ENCODE results near the gene KIRREL3. TPM values are rescaled to one million over a fixed set of nuclear protein-coding genes. Genes with fewer than 3 reads are reported as not detected.

KIRREL3 gene
- total and polyA plus RNA-seq, 2 donors (not counting 3 experiments of a cell fraction or from before 2014, with no cell fraction given), result not detected

GRCh38 chr11:126467046-126467370 lies 533.6 kb downstream of the KIRREL3 start:
- Histone ChIP-seq H3K27ac (ENCODE audit: insufficient read depth, low read depth, low read length) (no peak overlapping the region), H3K9ac (replicated peaks; ENCODE audit: extremely low read depth, insufficient read depth, low read length) (no peak overlapping the region), H4K20me1 (replicated peaks; ENCODE audit: control insufficient read depth, extremely low read depth, insufficient read depth, low read length) (no peaks in the 10 kb centered on the region), H3K4me2 (ENCODE audit: insufficient read depth, low read length) (no peak overlapping the region), H3K36me3 (ENCODE audit: control insufficient read depth in 2 of 2, extremely low read depth in 1 of 2, insufficient read depth in 2 of 2, low read length in 2 of 2) (no peaks in the 10 kb centered on the region), H2AFZ (ENCODE audit: low read depth, low read length) (no peak overlapping the region), H3K9me3 (replicated peaks; ENCODE audit: control insufficient read depth, insufficient read depth, low read length) (no peaks in the 10 kb centered on the region), H3K27me3 (ENCODE audit: control insufficient read depth in 2 of 2, insufficient read depth in 2 of 2, low read length in 2 of 2) (no peaks in the 10 kb centered on the region), H3K79me2 (ENCODE audit: control insufficient read depth, insufficient read depth, low read length) (no peaks in the 10 kb centered on the region), H3K4me3 (replicated peaks in 1 of 3; ENCODE audit: insufficient read depth in 1 of 3, low read depth in 1 of 3, low read length in 3 of 3) (no peak overlapping the region), H3K9me1 (replicated peaks; ENCODE audit: control insufficient read depth, extremely low read depth, insufficient read depth, low read length) (no peaks in the 10 kb centered on the region), H3K4me1 (ENCODE audit: control insufficient read depth, extremely low read depth, insufficient read depth, low read length) (no peaks in the 10 kb centered on the region)
- no TSS peak for BruUV-seq (replicated peaks)
- ChIA-PET POLR2A (no interaction called here), CTCF (interaction anchor here (7.5 kb wide), 1 partner anchor 13 kb away, joined by 78 read pairs; no protein-coding TSS in a partner anchor)
- DNase-seq (ENCODE audit: low read depth, low spot score) (no peak), FAIRE-seq (no peak)
- TF ChIP-seq CTCF (IDR thresholded peaks at IDR 0.05; ENCODE audit: extremely low read depth in 1 of 2, insufficient read depth in 1 of 2, low read depth in 1 of 2, low read length in 2 of 2) (no peak), MYC (IDR thresholded peaks at IDR 0.05; ENCODE audit: low read depth, low read length) (no peak), GATA2 (IDR thresholded peaks at IDR 0.05; ENCODE audit: insufficient read depth, insufficient read length, low read depth, low read length) (no peak), JUN (IDR thresholded peaks at IDR 0.05; ENCODE audit: borderline replicate concordance, insufficient read depth, insufficient read length, low read depth) (no peak), EZH2 (IDR thresholded peaks at IDR 0.05; ENCODE audit: borderline replicate concordance, low read depth, low read length, severe bottlenecking) (no peak), POLR2AphosphoS5 (IDR thresholded peaks at IDR 0.05; ENCODE audit: insufficient read depth, low read depth, low read length) (no peak), POLR2A (IDR thresholded peaks at IDR 0.05; ENCODE audit: low read depth, low read length) (no peak), FOS (IDR thresholded peaks at IDR 0.05; ENCODE audit: borderline replicate concordance, insufficient read depth, low read length) (no peak)
- TF ChIP-seq, protein P1, sequence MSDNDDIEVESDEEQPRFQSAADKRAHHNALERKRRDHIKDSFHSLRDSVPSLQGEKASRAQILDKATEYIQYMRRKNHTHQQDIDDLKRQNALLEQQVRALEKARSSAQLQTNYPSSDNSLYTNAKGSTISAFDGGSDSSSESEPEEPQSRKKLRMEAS (IDR thresholded peaks at IDR 0.05; ENCODE audit: insufficient read depth, insufficient read length), result no peak
- dilution Hi-C loops (cut with MboI; ENCODE audit: extremely low pct_ligation_motif_present, low sequenced_read_pairs) (no loop called here), intact Hi-C loops (cut with micrococcal nuclease) (no loop called here)

Data from endothelial cell of umbilical vein (primary cell).